ENCODE results near the gene OST4. TPM values are rescaled to one million over a fixed set of nuclear protein-coding genes. Genes with fewer than 3 reads are reported as not detected.

Gene OST4
- total and polyA plus RNA-seq, 10 of the 15 experiments (the other 5 are each of a cell fraction or from before 2014, with no cell fraction given) = 270 to 1,543 (median 523) TPM

DNA sequence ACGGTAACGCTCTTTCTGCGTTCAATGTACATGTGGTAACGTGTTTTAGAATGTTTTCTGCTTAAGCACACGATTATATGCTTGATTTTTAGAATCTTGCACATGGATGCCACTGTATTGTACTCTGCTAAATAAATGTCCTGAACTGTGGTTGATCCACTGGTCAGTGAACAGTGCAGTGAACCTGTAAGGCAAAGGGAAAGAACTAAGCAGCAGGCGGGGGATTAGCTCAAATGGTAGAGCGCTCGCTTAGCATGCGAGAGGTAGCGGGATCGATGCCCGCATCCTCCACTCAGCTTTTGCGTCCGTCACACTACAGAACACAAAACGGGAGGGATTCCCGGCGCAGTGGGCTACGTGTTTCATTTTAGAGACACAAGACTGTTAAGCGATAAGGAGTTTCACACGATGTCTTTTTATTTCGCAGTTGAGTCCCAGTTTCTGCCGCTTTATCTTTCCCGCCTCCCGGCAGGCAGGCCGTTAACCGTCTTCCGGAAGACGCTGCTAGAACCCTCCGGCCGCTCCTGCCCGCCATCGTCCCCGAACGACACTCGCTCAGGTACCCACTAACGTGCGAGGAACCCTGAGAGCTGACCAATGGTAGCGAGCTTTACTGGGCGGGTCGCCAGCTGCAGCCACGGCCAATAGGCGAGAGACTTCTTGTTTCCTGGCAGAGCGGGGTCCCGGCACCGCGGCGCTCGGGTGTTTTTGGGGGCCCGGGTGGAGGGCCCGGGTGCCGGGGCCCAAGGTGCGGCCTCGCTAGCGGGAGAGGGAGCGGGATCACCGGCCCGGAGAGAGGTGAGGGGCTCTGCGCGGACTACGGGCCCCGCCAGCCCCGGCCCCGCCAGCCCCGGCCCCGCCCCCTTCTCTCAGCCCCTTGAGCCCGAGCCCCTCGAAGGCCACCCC is 20.2 kb downstream of the OST4 start, which contains the start of gene AGBL5:
TSS of gene AGBL5 (plus strand) at position 673 of the 906 bp plus-strand sequence. CDS start 1,291 bp downstream, outside the sequence.
- peak within 1 kb of the TSS; percentile 82 for H3K27ac ChIP-seq (ENCODE audit: control insufficient read depth, insufficient read depth)
- no peaks in the 10 kb centered on the region for H3K27me3 ChIP-seq (replicated peaks in 1 of 2; ENCODE audit: control insufficient read depth in 2 of 2, insufficient read depth in 2 of 2, low read length in 1 of 2)
- FAIRE-seq (no peak), DNase-seq (ENCODE audit: low read depth, low spot score) (peak; percentile 97), ATAC-seq (peak; percentile 84)
- POLR2A ChIA-PET = interaction anchor here (0.8 to 8.9 kb wide), 12 partner anchors 8 to 161 kb away, joined by 3 to 139 read pairs (median 10); partner anchors contain the start of genes ATRAID, KHK, OST4 and SLC5A6
- no TSS peak for BruUV-seq (replicated peaks)
- peak within 1 kb of the TSS; percentile 89 for H2AFZ ChIP-seq (ENCODE audit: control insufficient read depth, low read depth, low read length)
- H3K36me3 ChIP-seq (ENCODE audit: control insufficient read depth in 2 of 2, insufficient read depth in 2 of 2, low read length in 1 of 2) = peaks cover 3 to 16% of the 10 kb centered on the region in 2 experiments
- intact Hi-C loops (cut with micrococcal nuclease; ENCODE audit: unreplicated experiment) = loop anchor here (1.0 to 5.0 kb wide), 4 partner anchors 19 to 264 kb away; partner anchors contain the start of genes CENPA, KHK, OST4 and TMEM214
- in situ Hi-C loops (cut with MboI) = no loop called here
- H4K20me1 ChIP-seq (ENCODE audit: control insufficient read depth, insufficient read depth) = no peaks in the 10 kb centered on the region
- peak within 1 kb of the TSS; percentile 89 for H3K4me2 ChIP-seq (ENCODE audit: control insufficient read depth, insufficient read depth)
- WGBS (ENCODE audit: insufficient coverage, insufficient replicate concordance, low lambda C conversion rate, missing lambda C conversion rate) = 1% methylated on average over 57 of the region's 67 CpGs
- peaks cover 9% of the 10 kb centered on the region for H3K4me1 ChIP-seq (ENCODE audit: control insufficient read depth, insufficient read depth, low read length)
- SMC1A ChIA-PET (ENCODE audit: uncharacterized antibody, unreplicated experiment) = interaction anchor here (0.8 to 3.1 kb wide), 16 partner anchors 8 to 328 kb away, joined by 3 to 33 read pairs (median 4); partner anchors contain the start of genes KHK, OST4 and TMEM214
- no peaks in the 10 kb centered on the region for H3K9me3 ChIP-seq (replicated peaks; ENCODE audit: control insufficient read depth, insufficient read depth, low read length)
- CTCF ChIA-PET = interaction anchor here (1.0 to 3.5 kb wide), 19 partner anchors 11 to 158 kb away, joined by 3 to 28 read pairs (median 5); partner anchors contain the start of genes KHK, OST4, PREB and TMEM214
- H3K79me2 ChIP-seq (ENCODE audit: control insufficient read depth, insufficient read depth, low read length) = 0 out of 2 replicates have a peak, but pooled peaks cover 1% of the 10 kb centered on the region
- peak within 1 kb of the TSS; percentile 99 for H3K4me3 ChIP-seq
- RAD21 ChIA-PET (ENCODE audit: unreplicated experiment) = interaction anchor here (0.8 to 3.4 kb wide), 18 partner anchors 10 to 161 kb away, joined by 3 to 31 read pairs (median 4); partner anchors contain the start of genes KHK, OST4, PREB and SLC5A6
- H3K9ac ChIP-seq (ENCODE audit: control insufficient read depth, insufficient read depth, low read length) = peak within 1 kb of the TSS; percentile 87
- TF ChIP-seq MTA3 (IDR thresholded peaks at IDR 0.05; ENCODE audit: borderline replicate concordance, low read length) (peak; percentile 92; the same call in 1 of the 2 replicates), TCF3 (IDR thresholded peaks at IDR 0.05; ENCODE audit: borderline replicate concordance, insufficient read depth, low read depth, low read length) (no peak), MEF2A (IDR thresholded peaks at IDR 0.05; ENCODE audit: insufficient read depth, low read depth, low read length) (0 out of 2 replicates have a peak, but pooled peaks have one; percentile 58), DPF2 (IDR thresholded peaks at IDR 0.05) (0 out of 2 replicates have a peak, but pooled peaks have one; percentile 27), BACH1 (IDR thresholded peaks at IDR 0.05; ENCODE audit: borderline replicate concordance) (peak; percentile 36; the same call in 1 of the 2 replicates), IKZF2 (IDR thresholded peaks at IDR 0.05) (peak in 1 of 2 experiments; percentile 76; a peak in 1 of 4 replicates), NFYB (IDR thresholded peaks at IDR 0.05; ENCODE audit: insufficient read depth, low read depth, low read length) (peak; percentile 83), ZNF622 (IDR thresholded peaks at IDR 0.05) (no peak), NBN (IDR thresholded peaks at IDR 0.05) (peak; percentile 96), SMAD5 (IDR thresholded peaks at IDR 0.05; ENCODE audit: low read depth) (no peak), RCOR1 (conservative IDR thresholded peaks at IDR 0.05; ENCODE audit: low read depth, low read length) (no peak)
- TF ChIP-seq, protein P1, sequence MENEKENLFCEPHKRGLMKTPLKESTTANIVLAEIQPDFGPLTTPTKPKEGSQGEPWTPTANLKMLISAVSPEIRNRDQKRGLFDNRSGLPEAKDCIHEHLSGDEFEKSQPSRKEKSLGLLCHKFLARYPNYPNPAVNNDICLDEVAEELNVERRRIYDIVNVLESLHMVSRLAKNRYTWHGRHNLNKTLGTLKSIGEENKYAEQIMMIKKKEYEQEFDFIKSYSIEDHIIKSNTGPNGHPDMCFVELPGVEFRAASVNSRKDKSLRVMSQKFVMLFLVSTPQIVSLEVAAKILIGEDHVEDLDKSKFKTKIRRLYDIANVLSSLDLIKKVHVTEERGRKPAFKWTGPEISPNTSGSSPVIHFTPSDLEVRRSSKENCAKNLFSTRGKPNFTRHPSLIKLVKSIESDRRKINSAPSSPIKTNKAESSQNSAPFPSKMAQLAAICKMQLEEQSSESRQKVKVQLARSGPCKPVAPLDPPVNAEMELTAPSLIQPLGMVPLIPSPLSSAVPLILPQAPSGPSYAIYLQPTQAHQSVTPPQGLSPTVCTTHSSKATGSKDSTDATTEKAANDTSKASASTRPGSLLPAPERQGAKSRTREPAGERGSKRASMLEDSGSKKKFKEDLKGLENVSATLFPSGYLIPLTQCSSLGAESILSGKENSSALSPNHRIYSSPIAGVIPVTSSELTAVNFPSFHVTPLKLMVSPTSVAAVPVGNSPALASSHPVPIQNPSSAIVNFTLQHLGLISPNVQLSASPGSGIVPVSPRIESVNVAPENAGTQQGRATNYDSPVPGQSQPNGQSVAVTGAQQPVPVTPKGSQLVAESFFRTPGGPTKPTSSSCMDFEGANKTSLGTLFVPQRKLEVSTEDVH (IDR thresholded peaks at IDR 0.05; ENCODE audit: low read depth, partially characterized antibody) = peak; percentile 74
- TF ChIP-seq, protein P2, sequence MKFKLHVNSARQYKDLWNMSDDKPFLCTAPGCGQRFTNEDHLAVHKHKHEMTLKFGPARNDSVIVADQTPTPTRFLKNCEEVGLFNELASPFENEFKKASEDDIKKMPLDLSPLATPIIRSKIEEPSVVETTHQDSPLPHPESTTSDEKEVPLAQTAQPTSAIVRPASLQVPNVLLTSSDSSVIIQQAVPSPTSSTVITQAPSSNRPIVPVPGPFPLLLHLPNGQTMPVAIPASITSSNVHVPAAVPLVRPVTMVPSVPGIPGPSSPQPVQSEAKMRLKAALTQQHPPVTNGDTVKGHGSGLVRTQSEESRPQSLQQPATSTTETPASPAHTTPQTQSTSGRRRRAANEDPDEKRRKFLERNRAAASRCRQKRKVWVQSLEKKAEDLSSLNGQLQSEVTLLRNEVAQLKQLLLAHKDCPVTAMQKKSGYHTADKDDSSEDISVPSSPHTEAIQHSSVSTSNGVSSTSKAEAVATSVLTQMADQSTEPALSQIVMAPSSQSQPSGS (IDR thresholded peaks at IDR 0.05; ENCODE audit: low read length) = peak; percentile 81
- TF ChIP-seq, protein P3, sequence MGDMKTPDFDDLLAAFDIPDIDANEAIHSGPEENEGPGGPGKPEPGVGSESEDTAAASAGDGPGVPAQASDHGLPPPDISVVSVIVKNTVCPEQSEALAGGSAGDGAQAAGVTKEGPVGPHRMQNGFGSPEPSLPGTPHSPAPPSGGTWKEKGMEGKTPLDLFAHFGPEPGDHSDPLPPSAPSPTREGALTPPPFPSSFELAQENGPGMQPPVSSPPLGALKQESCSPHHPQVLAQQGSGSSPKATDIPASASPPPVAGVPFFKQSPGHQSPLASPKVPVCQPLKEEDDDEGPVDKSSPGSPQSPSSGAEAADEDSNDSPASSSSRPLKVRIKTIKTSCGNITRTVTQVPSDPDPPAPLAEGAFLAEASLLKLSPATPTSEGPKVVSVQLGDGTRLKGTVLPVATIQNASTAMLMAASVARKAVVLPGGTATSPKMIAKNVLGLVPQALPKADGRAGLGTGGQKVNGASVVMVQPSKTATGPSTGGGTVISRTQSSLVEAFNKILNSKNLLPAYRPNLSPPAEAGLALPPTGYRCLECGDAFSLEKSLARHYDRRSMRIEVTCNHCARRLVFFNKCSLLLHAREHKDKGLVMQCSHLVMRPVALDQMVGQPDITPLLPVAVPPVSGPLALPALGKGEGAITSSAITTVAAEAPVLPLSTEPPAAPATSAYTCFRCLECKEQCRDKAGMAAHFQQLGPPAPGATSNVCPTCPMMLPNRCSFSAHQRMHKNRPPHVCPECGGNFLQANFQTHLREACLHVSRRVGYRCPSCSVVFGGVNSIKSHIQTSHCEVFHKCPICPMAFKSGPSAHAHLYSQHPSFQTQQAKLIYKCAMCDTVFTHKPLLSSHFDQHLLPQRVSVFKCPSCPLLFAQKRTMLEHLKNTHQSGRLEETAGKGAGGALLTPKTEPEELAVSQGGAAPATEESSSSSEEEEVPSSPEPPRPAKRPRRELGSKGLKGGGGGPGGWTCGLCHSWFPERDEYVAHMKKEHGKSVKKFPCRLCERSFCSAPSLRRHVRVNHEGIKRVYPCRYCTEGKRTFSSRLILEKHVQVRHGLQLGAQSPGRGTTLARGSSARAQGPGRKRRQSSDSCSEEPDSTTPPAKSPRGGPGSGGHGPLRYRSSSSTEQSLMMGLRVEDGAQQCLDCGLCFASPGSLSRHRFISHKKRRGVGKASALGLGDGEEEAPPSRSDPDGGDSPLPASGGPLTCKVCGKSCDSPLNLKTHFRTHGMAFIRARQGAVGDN (IDR thresholded peaks at IDR 0.05) = peak; percentile 92
